Measurements from ENCODE around the gene CASP10.
A peak's percentile ranks its signal among the peaks of the same experiment; 100 is the strongest.

CASP10 gene

GRCh38 chr2:201262718-201263117 is 79.8 kb downstream of the CASP10 start:
- Histone ChIP-seq H3K9ac (ENCODE audit: low read depth, low read length) (peak overlapping the region; percentile 31; the same call in 1 of the 2 replicates), H3K79me2 (ENCODE audit: insufficient read depth, low read length) (peaks cover 88% of the 10 kb centered on the region), H3K4me2 (ENCODE audit: insufficient read depth, low read length) (peak overlapping the region; percentile 83)

GRCh38 chr2:201263779-201264178 is 80.8 kb downstream of the CASP10 start:
- ATAC-seq (ENCODE audit: insufficient read depth, low read depth) (no peak), DNase-seq (no peak)
- peaks cover 69% of the 10 kb centered on the region for H3K4me1 ChIP-seq (ENCODE audit: insufficient read depth, low read length)
- H3K36me3 ChIP-seq (ENCODE audit: insufficient read depth, low read length) = peaks cover 32% of the 10 kb centered on the region
- H3K9ac ChIP-seq (ENCODE audit: low read depth, low read length) = peak overlapping the region; percentile 13; the same call in 1 of the 2 replicates
- H3K4me3 ChIP-seq (ENCODE audit: low read depth in 1 of 2, low read length in 2 of 2) = peak overlapping the region in 1 of 2 experiments; percentile 0; a peak in 1 of 4 replicates
- peaks cover 99% of the 10 kb centered on the region for H3K79me2 ChIP-seq (ENCODE audit: insufficient read depth, low read length)
- no peak overlapping the region for H2AFZ ChIP-seq (ENCODE audit: low read depth, low read length)
- TF ChIP-seq EZH2 (IDR thresholded peaks at IDR 0.05; ENCODE audit: borderline replicate concordance, low read depth, low read length, severe bottlenecking) (no peak), CTCF (IDR thresholded peaks at IDR 0.05; ENCODE audit: borderline replicate concordance, extremely low read depth, low read length, poor library complexity, severe bottlenecking) (no peak)
- H3K27ac ChIP-seq (ENCODE audit: low read length) = peak overlapping the region; percentile 34
- peaks cover 54% of the 10 kb centered on the region for H4K20me1 ChIP-seq (ENCODE audit: insufficient read depth, low read length)
- no peaks in the 10 kb centered on the region for H3K9me3 ChIP-seq (ENCODE audit: insufficient read depth, low read length, severe bottlenecking)
- peak overlapping the region; percentile 83 for H3K4me2 ChIP-seq (ENCODE audit: insufficient read depth, low read length)
- no peaks in the 10 kb centered on the region for H3K27me3 ChIP-seq (ENCODE audit: insufficient read depth, low read length, poor library complexity)

More at GRCh38 chr2:201262718-201263117, 79.8 kb downstream of the CASP10 start:
- Histone ChIP-seq H3K36me3 (ENCODE audit: insufficient read depth, low read length) (peaks cover 21% of the 10 kb centered on the region), H3K27me3 (ENCODE audit: insufficient read depth, low read length, poor library complexity) (no peaks in the 10 kb centered on the region), H4K20me1 (ENCODE audit: insufficient read depth, low read length) (peaks cover 46% of the 10 kb centered on the region), H3K27ac (ENCODE audit: low read length) (peak overlapping the region; percentile 34), H2AFZ (ENCODE audit: low read depth, low read length) (no peak overlapping the region), H3K4me3 (ENCODE audit: low read depth in 1 of 2, low read length in 2 of 2) (peak overlapping the region in 1 of 2 experiments; percentile 40; a peak in 2 of 4 replicates), H3K4me1 (ENCODE audit: insufficient read depth, low read length) (peaks cover 77% of the 10 kb centered on the region), H3K9me3 (ENCODE audit: insufficient read depth, low read length, severe bottlenecking) (no peaks in the 10 kb centered on the region)
- ATAC-seq (ENCODE audit: insufficient read depth, low read depth) = no peak
- DNase-seq = no peak
- TF ChIP-seq CTCF (IDR thresholded peaks at IDR 0.05; ENCODE audit: borderline replicate concordance, extremely low read depth, low read length, poor library complexity, severe bottlenecking) (no peak), EZH2 (IDR thresholded peaks at IDR 0.05; ENCODE audit: borderline replicate concordance, low read depth, low read length, severe bottlenecking) (no peak)

GRCh38 chr2:201264472-201265173 is 81.7 kb downstream of the CASP10 start:
- peaks cover 99% of the 10 kb centered on the region for H3K79me2 ChIP-seq (ENCODE audit: insufficient read depth, low read length)

More at GRCh38 chr2:201264472-201265173, 81.7 kb downstream of the CASP10 start:
- ATAC-seq (ENCODE audit: insufficient read depth, low read depth) = no peak
- peaks cover 59% of the 10 kb centered on the region for H4K20me1 ChIP-seq (ENCODE audit: insufficient read depth, low read length)
- TF ChIP-seq EZH2 (IDR thresholded peaks at IDR 0.05; ENCODE audit: borderline replicate concordance, low read depth, low read length, severe bottlenecking) = no peak
- TF ChIP-seq CTCF (IDR thresholded peaks at IDR 0.05; ENCODE audit: borderline replicate concordance, extremely low read depth, low read length, poor library complexity, severe bottlenecking) = no peak
- peak overlapping the region; percentile 83 for H3K4me2 ChIP-seq (ENCODE audit: insufficient read depth, low read length)
- H3K36me3 ChIP-seq (ENCODE audit: insufficient read depth, low read length) = peaks cover 40% of the 10 kb centered on the region
- no peaks in the 10 kb centered on the region for H3K27me3 ChIP-seq (ENCODE audit: insufficient read depth, low read length, poor library complexity)
- H3K4me3 ChIP-seq (ENCODE audit: low read depth in 1 of 2, low read length in 2 of 2) = no peak overlapping the region
- H3K4me1 ChIP-seq (ENCODE audit: insufficient read depth, low read length) = peaks cover 61% of the 10 kb centered on the region
- no peak overlapping the region for H2AFZ ChIP-seq (ENCODE audit: low read depth, low read length)
- H3K9ac ChIP-seq (ENCODE audit: low read depth, low read length) = 0 out of 2 replicates have a peak overlapping the region, but pooled peaks have one; percentile 8
- peak; percentile 40 for DNase-seq
- H3K9me3 ChIP-seq (ENCODE audit: insufficient read depth, low read length, severe bottlenecking) = no peaks in the 10 kb centered on the region
- H3K27ac ChIP-seq (ENCODE audit: low read length) = peak overlapping the region; percentile 48
